Esophagus squamous epithelium (tissue), 4 donors: Measurements from ENCODE around the gene MBD6.

Source experiments
- POLR2A ChIP-seq, 4 donors: fragments of 450-650 bp; IDR thresholded peaks; one replicate each; pipeline ENCODE4 v1.6.1; 2017; ENCODE audit warnings: antibody characterized with exemption in 4 of 4, mild to moderate bottlenecking in 4 of 4, moderate library complexity in 3 of 4
- TF ChIP-seq, protein P1 (sequence below), 6 experiments: fragments of 450-650 bp in 4 of 6; fragments of 200-600 bp in 2 of 6; sonication (generic) in 2 of 6; IDR thresholded peaks; one replicate each; pipeline ENCODE4 v1.5.1; 2016 to 2019; ENCODE audit warnings: antibody characterized with exemption in 6 of 6, mild to moderate bottlenecking in 4 of 6, moderate library complexity in 4 of 6

DNA sequence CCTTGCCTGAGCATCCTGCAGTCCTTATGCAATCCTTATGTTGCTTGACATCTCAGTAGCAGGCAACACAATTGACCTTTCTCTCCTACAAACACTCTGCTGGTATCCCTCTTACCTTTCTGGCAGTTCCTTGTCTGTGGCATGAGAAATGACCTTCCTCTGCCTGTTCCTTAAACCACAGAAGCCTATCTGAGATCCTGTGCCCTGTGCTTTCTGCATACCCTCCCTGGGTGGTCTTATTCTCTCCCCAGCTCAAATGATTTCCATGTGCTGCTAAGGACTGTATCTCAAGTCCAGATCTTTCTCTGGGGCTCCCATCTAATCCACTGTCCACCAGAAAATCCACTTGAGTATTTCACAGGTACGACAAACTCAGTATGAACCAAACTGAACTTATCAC is 41.0 kb upstream of the MBD6 start:
- TF ChIP-seq, protein P1, sequence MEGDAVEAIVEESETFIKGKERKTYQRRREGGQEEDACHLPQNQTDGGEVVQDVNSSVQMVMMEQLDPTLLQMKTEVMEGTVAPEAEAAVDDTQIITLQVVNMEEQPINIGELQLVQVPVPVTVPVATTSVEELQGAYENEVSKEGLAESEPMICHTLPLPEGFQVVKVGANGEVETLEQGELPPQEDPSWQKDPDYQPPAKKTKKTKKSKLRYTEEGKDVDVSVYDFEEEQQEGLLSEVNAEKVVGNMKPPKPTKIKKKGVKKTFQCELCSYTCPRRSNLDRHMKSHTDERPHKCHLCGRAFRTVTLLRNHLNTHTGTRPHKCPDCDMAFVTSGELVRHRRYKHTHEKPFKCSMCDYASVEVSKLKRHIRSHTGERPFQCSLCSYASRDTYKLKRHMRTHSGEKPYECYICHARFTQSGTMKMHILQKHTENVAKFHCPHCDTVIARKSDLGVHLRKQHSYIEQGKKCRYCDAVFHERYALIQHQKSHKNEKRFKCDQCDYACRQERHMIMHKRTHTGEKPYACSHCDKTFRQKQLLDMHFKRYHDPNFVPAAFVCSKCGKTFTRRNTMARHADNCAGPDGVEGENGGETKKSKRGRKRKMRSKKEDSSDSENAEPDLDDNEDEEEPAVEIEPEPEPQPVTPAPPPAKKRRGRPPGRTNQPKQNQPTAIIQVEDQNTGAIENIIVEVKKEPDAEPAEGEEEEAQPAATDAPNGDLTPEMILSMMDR (IDR thresholded peaks at IDR 0.05), result no peak
- TF ChIP-seq POLR2A (IDR thresholded peaks at IDR 0.05), result no peak
